Hematopoietic multipotent progenitor cell treated with erythropoietin and hydrocortisone succinate and interleukin-3 and kit ligand, for 15 days (in vitro differentiated cells): ENCODE results near the gene PCNP.
A peak's percentile ranks its signal among the peaks of the same experiment; 100 is the strongest.
"Not testable (repeated sequence)": the region's sequence is repeated elsewhere in the genome, so short reads cannot be mapped to it uniquely, and the experiment has no call there.

Experiments used
- DNase-seq: peaks from one replicate; pipeline ENCODE4 v3.0.0-alpha.2; 2015; ENCODE audit warnings: low spot score

The PCNP gene

GRCh38 chr3:101573449-101574387 is at the start of gene PCNP:
Gene PCNP (plus strand): TSS chr3:101574180. CDS start chr3:101574216, 36 bp downstream.
- DNase-seq: peak; percentile 99

GRCh38 chr3:101527441-101527840 is 46.5 kb upstream of the PCNP start:
- peak; percentile 44 for DNase-seq

- DNase-seq: no peak
Observed at GRCh38 chr3:101527906-101528305, 46.1 kb upstream of the PCNP start.

GRCh38 chr3:101529816-101530685 is 43.9 kb upstream of the PCNP start:
- DNase-seq: peak; percentile 87

DNA sequence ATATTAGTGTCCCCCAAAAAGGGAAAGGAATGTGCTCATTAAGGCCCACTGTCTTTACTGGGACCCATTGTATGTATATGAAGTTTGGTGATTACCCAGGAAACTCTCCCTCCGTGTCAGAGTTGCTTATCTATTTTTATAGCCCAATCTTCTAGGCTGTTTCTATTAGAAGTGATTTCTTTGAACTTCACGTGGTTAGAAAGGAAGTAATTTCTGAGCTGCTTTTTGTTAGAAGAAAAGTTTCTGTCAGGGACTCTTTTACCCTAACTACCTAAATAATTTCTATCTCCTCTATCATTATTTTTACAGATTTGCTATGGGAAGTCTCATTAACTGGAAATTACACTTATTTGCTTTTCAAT is 43.3 kb upstream of the PCNP start:
- DNase-seq: no peak

DNA sequence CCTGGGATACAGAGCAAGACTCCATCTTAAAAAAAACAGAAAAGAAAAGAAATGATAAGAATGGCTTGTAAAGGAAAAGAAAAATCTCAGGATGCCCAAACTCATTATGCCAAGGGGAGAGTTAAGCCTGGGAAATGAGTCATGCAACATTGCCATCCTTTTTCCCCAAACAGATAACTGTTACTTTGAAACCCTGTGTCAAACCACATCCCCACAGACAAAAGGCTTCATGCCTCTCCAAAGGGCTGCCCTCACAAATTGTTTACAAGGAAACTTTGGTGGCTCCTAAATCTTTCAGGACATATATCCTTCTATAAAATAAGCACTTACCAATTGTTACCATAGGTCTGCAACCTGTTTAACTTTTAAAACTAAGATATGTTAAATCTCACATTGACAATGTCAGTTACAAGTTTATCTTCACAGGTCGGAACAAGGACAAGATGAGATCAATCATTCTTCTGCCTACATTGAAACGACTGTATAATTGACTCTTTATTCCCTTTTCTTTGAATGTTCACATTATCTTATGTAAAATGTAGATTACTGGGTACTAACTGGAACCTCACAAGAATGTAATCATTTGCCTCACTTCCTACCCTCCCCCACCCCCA is 42.4 kb upstream of the PCNP start:
- no peak for DNase-seq

- no peak for DNase-seq
Observed at GRCh38 chr3:101532783-101533602, 41.0 kb upstream of the PCNP start.

DNA sequence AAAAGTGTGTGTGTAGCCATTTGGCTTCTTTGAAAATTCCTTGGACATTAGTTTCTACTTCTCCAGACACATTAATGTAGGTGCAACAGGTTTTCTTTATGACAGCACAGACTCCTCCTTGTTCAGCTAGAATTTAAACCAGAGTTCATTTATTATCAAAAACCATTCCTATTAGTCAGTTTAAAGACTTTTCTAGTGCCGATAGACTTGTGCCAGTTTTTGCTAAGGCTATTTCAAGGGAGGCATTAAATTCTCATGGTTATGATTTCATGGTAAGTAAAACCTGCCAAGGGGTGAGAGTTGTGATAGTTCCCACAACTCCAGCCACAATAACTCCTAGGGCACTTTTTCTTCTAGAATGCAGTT is 40.4 kb upstream of the PCNP start:
- DNase-seq: no peak

DNA sequence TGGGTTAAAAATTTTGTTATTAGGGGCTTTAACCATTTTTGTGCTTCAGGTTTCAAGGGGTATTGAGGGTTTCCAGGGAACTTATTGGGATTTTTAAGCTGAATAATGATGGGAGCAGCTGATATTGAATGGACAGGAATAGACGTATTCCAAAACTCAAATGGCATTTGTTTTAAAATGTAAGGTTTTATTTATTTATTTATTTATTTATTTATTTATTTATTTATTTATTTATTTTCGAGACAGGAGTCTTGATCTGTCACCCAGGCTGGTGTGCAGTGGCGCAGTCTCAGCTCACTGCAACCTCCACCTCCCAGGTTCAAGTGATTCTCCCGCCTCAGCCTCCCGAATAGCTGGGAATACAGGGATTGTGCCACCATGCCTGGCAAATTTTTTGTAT is 38.8 kb upstream of the PCNP start:
- no peak for DNase-seq

- no peak for DNase-seq
Observed at GRCh38 chr3:101536266-101536665, 37.7 kb upstream of the PCNP start.

DNA sequence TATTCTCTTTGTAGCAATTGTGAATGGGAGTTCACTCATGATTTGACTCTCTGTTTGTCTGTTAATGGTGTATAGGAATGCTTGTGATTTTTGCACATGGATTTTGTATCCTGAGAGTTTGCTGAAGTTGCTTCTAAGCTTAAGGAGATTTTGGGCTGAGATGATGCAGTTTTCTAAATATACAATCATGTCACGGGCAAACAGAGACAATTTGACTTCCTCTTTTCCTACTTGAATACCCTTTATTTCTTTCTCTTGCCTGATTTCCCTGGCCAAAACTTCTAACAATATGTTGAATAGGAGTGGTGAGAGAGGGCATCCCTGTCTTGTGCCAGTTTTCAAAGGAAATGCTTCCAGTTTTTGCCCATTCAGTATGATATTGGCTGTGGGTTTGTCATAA is 37.0 kb upstream of the PCNP start:
- DNase-seq: not testable (repeated sequence)

GRCh38 chr3:101542957-101543356 is 31.0 kb upstream of the PCNP start:
- DNase-seq: no peak

- no peak for DNase-seq
Observed at GRCh38 chr3:101544161-101544850, 29.7 kb upstream of the PCNP start.

GRCh38 chr3:101548527-101549105 is 25.4 kb upstream of the PCNP start:
- DNase-seq: no peak

DNA sequence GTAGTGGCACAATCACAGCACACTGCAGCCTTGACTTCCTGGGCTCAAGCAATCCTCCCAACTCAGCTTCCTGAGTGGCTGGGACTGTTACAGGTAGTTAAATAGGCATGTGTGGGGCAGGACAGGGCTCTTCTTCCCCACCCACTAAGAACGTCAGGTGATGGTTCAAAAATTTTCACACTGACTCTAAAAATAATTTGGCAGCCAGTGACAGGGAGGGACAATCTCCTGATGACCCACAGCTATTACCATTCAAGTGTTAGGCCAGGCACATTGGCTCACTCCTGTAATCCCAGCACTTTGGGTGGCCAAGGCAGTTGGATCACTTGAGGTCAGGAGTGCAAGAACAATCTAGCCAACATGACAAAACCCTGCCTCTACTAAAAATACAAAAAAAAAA is 24.5 kb upstream of the PCNP start:
- DNase-seq: no peak

- not testable (repeated sequence) for DNase-seq
Observed at GRCh38 chr3:101551359-101552081, 22.5 kb upstream of the PCNP start.

GRCh38 chr3:101553381-101553780 is 20.6 kb upstream of the PCNP start:
- not testable (repeated sequence) for DNase-seq

DNA sequence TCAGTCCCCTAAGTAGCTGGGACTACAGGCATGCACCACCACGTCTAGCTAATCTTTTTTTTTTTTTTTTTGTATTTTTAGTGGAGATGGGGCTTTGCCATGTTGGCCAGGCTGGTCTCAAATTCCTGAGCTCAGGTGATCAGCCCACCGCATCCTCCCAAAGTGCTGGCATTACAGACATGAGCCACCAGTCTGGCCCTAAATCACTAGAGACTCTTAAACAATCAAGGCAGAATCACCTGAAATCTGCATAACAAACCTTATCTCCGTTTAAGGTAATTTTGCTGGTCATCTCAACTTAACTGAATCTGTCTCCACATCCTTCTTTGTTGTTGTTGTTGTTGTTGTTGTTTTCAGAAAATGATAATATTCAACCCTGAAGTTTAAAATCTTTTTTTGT is 17.9 kb upstream of the PCNP start:
- DNase-seq: no peak

GRCh38 chr3:101561630-101562328 is 12.2 kb upstream of the PCNP start, which contains the start of gene TRMT10C:
Gene TRMT10C (plus strand): TSS chr3:101561868. CDS start chr3:101564782, 2,914 bp downstream.
- DNase-seq: peak; percentile 94
